GM10266 (cell line): ENCODE results near the gene RABAC1.

Experiments
- DNase-seq: peaks from one replicate; pipeline ENCODE4 v3.0.0; 2012; ENCODE audit errors: extremely low spot score
- TF ChIP-seq, protein P1 (sequence below): IDR thresholded peaks from 2 replicates; pipeline ENCODE4 v1.5.1; 2012; ENCODE audit warnings: mild to moderate bottlenecking, low read depth; ENCODE audit not compliant: control insufficient read depth, insufficient read depth; ENCODE audit errors: missing control alignments

The RABAC1 gene

DNA sequence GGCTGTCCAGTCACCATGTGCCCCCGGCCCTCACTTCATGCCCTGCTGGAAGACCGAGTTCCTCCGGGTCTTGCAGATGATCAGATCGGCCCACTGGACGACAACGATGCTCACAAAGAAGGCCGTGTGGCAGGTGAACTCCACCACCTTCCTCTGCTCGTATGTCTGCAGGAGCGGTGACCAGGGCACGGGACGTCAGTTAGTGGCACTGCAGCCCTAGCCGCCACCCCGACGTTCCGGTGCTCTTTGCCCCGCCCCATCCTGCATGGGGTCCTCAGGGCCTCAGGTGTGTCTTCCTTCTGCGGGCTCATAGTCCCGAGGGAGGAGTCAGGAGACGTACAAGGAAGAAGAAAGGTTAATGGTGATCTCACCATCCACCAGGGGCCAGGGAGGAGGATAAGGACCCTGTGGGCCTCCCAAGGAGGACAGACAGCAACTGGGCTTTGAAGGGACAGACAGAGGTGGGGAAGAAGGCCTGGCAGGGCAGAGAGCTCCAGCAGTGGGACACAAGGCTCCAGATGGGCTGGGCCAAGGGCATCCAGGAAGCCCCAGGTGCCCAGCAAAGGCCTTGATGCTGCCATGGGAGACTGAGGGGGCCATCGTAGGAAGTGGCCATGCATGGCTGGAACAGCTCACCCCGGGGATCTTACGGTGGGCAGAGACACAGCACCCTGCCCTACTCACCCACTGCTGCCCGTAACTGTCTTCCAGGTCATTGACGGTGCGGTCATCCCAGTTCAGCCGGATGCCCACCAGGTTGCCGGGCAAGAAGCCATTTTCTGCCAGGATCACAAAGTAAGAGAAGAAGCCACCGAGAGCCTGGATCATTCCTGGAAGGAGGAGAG lies 9.9 kb upstream of the RABAC1 start:
- no peak for DNase-seq
- TF ChIP-seq, protein P1, sequence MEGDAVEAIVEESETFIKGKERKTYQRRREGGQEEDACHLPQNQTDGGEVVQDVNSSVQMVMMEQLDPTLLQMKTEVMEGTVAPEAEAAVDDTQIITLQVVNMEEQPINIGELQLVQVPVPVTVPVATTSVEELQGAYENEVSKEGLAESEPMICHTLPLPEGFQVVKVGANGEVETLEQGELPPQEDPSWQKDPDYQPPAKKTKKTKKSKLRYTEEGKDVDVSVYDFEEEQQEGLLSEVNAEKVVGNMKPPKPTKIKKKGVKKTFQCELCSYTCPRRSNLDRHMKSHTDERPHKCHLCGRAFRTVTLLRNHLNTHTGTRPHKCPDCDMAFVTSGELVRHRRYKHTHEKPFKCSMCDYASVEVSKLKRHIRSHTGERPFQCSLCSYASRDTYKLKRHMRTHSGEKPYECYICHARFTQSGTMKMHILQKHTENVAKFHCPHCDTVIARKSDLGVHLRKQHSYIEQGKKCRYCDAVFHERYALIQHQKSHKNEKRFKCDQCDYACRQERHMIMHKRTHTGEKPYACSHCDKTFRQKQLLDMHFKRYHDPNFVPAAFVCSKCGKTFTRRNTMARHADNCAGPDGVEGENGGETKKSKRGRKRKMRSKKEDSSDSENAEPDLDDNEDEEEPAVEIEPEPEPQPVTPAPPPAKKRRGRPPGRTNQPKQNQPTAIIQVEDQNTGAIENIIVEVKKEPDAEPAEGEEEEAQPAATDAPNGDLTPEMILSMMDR: no peak

DNA sequence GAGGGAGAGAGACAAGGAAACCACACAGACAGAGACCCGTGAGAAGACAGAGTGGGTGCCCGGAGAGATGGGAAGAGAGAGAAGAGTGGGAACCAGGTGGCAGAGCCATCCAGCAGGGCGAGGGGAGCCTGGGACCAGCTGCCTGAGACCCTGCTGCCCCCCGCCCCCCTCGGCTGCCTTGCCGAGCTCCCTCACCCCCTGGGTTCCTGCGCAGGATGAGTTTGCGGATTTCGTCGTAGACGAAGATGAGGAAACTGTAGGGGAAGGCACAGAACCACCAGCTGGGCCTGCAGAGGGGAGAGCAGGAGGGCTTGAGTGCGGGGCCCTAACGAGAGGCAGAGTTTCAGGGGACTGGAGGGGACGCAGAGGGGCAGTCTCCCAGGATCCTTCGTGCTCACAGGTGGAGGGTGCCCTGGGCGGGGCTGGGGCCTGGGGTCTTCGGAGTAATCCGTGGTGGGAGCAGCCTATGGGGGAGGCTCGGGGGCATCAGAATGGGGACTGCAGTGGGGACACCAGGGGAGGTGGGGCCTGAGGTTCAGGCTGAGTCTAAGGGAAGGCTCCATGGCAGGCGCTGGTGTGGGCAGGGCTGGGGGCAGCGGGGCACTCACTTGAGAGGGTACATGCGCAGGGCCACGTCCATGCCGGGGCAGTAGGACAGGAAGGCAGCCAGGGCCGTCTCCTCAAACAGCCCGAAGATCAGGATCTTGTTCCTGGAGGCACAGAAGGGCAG lies 8.1 kb upstream of the RABAC1 start:
- DNase-seq: no peak
- TF ChIP-seq, protein P1: no peak

DNA sequence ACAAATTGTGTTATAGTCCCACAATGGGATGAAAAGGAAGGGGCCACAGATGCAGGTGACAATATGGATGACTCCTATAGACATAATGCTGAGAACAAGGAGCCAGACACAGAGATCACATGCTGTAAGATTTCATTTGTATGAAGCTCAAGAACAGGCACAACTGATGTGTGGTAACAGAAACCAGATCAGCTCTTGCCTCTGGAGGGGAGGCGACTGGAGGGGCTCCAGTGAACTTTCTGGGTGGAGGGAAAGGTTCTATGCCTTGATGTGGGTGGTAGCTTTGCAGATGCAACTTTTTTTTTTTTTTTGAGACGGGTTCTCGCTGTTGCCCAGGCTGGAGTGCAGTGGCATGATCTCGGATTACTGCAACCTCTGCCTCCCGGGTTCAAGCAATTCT lies 6.0 kb upstream of the RABAC1 start:
- no peak for DNase-seq
- TF ChIP-seq, protein P1: no peak

GRCh38 chr19:41960973-41961372 lies 1.9 kb upstream of the RABAC1 start:
- TF ChIP-seq, protein P1: no peak
- no peak for DNase-seq

GRCh38 chr19:41958367-41959055 lies 610 bp downstream of the RABAC1 start:
- DNase-seq: peak; percentile 86
- TF ChIP-seq, protein P1: no peak

DNA sequence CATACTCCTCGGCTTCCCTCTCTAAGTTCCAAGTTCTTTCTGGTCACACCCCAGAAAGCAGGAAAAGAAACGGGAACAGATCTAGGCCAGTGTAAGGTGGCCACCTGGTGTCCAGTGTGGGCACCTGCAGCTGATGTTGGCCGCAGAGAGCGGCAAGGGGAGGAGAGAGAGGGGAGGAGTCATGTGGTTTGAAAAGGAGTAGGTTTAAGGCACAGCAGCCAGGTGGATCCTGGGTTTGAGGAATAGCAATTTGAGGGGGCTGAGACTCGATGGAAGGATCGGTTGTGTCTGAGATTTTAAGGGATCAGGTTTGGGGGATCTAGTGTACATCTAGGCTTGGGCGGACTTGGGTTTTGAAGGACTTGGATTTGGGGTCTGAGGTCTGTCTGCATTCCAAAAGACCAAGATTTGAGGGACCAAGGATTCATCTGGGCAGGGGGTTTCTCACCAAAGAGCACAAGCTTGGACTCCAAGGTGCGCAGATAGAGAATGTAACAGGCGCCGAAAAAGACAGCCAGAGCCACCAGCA lies 1.2 kb downstream of the RABAC1 start:
- peak; percentile 89 for DNase-seq
- TF ChIP-seq, protein P1: peak; percentile 92
